Measurements from ENCODE around the gene LTF. TPM values are rescaled to one million over a fixed set of nuclear protein-coding genes. Genes with fewer than 3 reads are reported as not detected.

The LTF gene
- total RNA-seq, 1 donor from 2014 or later, result not detected

DNA sequence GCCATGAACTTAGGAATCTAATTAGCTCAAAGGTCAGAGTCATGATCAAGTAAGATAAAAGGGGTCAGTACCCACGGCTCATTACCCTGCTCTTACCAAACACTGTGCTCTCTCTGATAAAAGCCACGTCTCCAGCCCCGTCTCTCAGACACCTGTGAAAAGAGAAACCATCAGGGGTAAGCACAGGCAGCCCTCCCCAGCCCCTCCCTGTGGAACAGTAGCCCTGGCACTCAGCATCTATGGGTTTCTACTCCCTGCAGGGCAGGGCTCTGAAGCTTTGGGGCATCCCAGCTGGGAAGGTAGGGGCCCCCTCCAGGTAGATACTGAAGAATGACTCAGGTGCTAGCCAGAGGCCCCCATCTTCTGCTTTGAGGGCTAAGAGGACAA, 10.5 kb downstream of the LTF start:
- Histone ChIP-seq H4K20me1 (ENCODE audit: insufficient read depth, low read length) (no peaks in the 10 kb centered on the region), H3K79me2 (ENCODE audit: insufficient read depth, low read length) (no peaks in the 10 kb centered on the region), H3K4me1 (ENCODE audit: insufficient read depth, low read length) (no peaks in the 10 kb centered on the region), H2AFZ (ENCODE audit: low read depth, low read length) (no peak overlapping the region), H3K4me2 (ENCODE audit: low read length) (no peak overlapping the region), H3K36me3 (ENCODE audit: insufficient read depth, low read length) (no peaks in the 10 kb centered on the region), H3K9me3 (ENCODE audit: insufficient read depth, low read depth, low read length) (no peaks in the 10 kb centered on the region), H3K4me3 (ENCODE audit: insufficient read depth, low read depth, low read length) (no peak overlapping the region), H3K27ac (ENCODE audit: low read depth, low read length) (no peak overlapping the region), H3K27me3 (ENCODE audit: insufficient read depth, low read length) (peaks cover 6% of the 10 kb centered on the region), H3K9ac (ENCODE audit: low read length) (no peak overlapping the region)
- FAIRE-seq, result no peak
- no peaks in the 10 kb centered on the region for H3K4me1 Mint-ChIP-seq (ENCODE audit: low read depth, unreplicated experiment)
- peaks cover 51% of the 10 kb centered on the region for H3K27me3 Mint-ChIP-seq (ENCODE audit: low read depth, unreplicated experiment)
- H3K9me3 Mint-ChIP-seq (ENCODE audit: unreplicated experiment), result no peaks in the 10 kb centered on the region
- no peak for TF ChIP-seq EZH2 (IDR thresholded peaks at IDR 0.05; ENCODE audit: insufficient read depth, low read length)
- TF ChIP-seq, protein P1, sequence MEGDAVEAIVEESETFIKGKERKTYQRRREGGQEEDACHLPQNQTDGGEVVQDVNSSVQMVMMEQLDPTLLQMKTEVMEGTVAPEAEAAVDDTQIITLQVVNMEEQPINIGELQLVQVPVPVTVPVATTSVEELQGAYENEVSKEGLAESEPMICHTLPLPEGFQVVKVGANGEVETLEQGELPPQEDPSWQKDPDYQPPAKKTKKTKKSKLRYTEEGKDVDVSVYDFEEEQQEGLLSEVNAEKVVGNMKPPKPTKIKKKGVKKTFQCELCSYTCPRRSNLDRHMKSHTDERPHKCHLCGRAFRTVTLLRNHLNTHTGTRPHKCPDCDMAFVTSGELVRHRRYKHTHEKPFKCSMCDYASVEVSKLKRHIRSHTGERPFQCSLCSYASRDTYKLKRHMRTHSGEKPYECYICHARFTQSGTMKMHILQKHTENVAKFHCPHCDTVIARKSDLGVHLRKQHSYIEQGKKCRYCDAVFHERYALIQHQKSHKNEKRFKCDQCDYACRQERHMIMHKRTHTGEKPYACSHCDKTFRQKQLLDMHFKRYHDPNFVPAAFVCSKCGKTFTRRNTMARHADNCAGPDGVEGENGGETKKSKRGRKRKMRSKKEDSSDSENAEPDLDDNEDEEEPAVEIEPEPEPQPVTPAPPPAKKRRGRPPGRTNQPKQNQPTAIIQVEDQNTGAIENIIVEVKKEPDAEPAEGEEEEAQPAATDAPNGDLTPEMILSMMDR (IDR thresholded peaks at IDR 0.05; ENCODE audit: insufficient read depth, low read depth, low read length), result no peak
- DNase-seq (ENCODE audit: low read depth), result no peak
- H3K27ac Mint-ChIP-seq (ENCODE audit: unreplicated experiment), result no peak overlapping the region
- no peaks in the 10 kb centered on the region for H3K36me3 Mint-ChIP-seq (ENCODE audit: low read depth, unreplicated experiment)
- no peak overlapping the region for H3K4me3 Mint-ChIP-seq (ENCODE audit: unreplicated experiment)

DNA sequence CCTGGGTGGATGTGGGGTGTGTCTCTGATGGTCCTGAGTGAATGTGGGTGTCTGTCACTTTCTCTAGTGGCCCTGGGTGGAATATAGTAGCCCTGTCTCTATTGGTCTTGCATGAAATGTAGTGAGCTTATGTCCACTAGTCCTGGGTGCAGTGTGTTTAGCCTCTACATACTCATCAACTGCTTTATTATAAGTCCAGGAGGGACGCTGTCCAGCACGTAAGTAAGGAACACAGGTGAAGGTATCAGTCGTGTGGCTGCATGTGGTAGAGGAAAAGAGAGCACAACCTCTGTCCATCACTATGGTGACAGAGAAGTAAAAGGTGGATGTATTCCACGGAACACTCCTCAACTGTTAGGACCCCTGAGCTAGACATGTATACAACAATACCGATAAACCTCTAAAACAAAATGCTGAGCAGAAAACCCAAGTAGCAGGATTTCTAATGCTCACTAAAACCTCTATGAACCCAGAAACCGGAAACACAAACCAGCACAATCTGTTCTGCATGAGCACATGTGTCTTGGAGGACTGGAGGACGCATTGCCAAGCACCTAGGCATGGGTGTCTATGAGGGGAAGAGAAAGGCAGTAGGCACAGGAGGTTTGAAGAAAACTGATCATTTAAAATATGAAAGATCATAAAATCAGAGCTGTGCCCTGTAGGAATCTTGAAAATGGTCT, 11.0 kb downstream of the LTF start:
- TF ChIP-seq EZH2 (IDR thresholded peaks at IDR 0.05; ENCODE audit: insufficient read depth, low read length), result no peak
- TF ChIP-seq, protein P1 (IDR thresholded peaks at IDR 0.05; ENCODE audit: insufficient read depth, low read depth, low read length), result no peak
- FAIRE-seq, result no peak
- Histone ChIP-seq H3K27ac (ENCODE audit: low read depth, low read length) (no peak overlapping the region), H3K4me3 (ENCODE audit: insufficient read depth, low read depth, low read length) (no peak overlapping the region), H3K9ac (ENCODE audit: low read length) (no peak overlapping the region), H2AFZ (ENCODE audit: low read depth, low read length) (no peak overlapping the region), H3K4me1 (ENCODE audit: insufficient read depth, low read length) (no peaks in the 10 kb centered on the region), H3K79me2 (ENCODE audit: insufficient read depth, low read length) (no peaks in the 10 kb centered on the region), H3K27me3 (ENCODE audit: insufficient read depth, low read length) (peaks cover 6% of the 10 kb centered on the region), H3K4me2 (ENCODE audit: low read length) (no peak overlapping the region), H4K20me1 (ENCODE audit: insufficient read depth, low read length) (no peaks in the 10 kb centered on the region), H3K9me3 (ENCODE audit: insufficient read depth, low read depth, low read length) (no peaks in the 10 kb centered on the region), H3K36me3 (ENCODE audit: insufficient read depth, low read length) (no peaks in the 10 kb centered on the region)
- peaks cover 54% of the 10 kb centered on the region for H3K27me3 Mint-ChIP-seq (ENCODE audit: low read depth, unreplicated experiment)
- no peaks in the 10 kb centered on the region for H3K9me3 Mint-ChIP-seq (ENCODE audit: unreplicated experiment)
- H3K36me3 Mint-ChIP-seq (ENCODE audit: low read depth, unreplicated experiment), result no peaks in the 10 kb centered on the region
- no peak overlapping the region for H3K27ac Mint-ChIP-seq (ENCODE audit: unreplicated experiment)
- H3K4me3 Mint-ChIP-seq (ENCODE audit: unreplicated experiment), result no peak overlapping the region
- H3K4me1 Mint-ChIP-seq (ENCODE audit: low read depth, unreplicated experiment), result no peaks in the 10 kb centered on the region
- DNase-seq (ENCODE audit: low read depth), result no peak

All from astrocyte (in vitro differentiated cells and primary cell).